GM18909 (cell line): ENCODE results near the gene NOL11.
"Not testable (repeated sequence)": the region's sequence is repeated elsewhere in the genome, so short reads cannot be mapped to it uniquely, and the experiment has no call there.

Source experiments
- ATAC-seq: cut with Tn5 transposase; IDR thresholded peaks from one replicate; pipeline ENCODE4 v1.9.1; 2021; ENCODE audit warnings: mild to moderate bottlenecking; ENCODE audit not compliant: unreplicated experiment, poor library complexity

NOL11 gene

GRCh38 chr17:67752160-67752559 is 34.4 kb downstream of the NOL11 start:
- not testable (repeated sequence) for ATAC-seq

- ATAC-seq, result no peak
Observed at GRCh38 chr17:67753026-67753425, 35.3 kb downstream of the NOL11 start.

- no peak for ATAC-seq
Observed at GRCh38 chr17:67754001-67754400, 36.3 kb downstream of the NOL11 start.

- not testable (repeated sequence) for ATAC-seq
Observed at GRCh38 chr17:67754686-67755085, 37.0 kb downstream of the NOL11 start.

- ATAC-seq, result not testable (repeated sequence)
Observed at GRCh38 chr17:67756766-67757165, 39.0 kb downstream of the NOL11 start.

GRCh38 chr17:67759355-67760171 is 41.8 kb downstream of the NOL11 start:
- ATAC-seq, result no peak

- no peak for ATAC-seq
Observed at GRCh38 chr17:67765623-67766022, 47.9 kb downstream of the NOL11 start.

- no peak for ATAC-seq
Observed at GRCh38 chr17:67769231-67769630, 51.5 kb downstream of the NOL11 start.

- ATAC-seq, result no peak
Observed at GRCh38 chr17:67770539-67770938, 52.8 kb downstream of the NOL11 start.

GRCh38 chr17:67772679-67773078 is 54.9 kb downstream of the NOL11 start:
- ATAC-seq, result no peak

- no peak for ATAC-seq
Observed at GRCh38 chr17:67773246-67773645, 55.5 kb downstream of the NOL11 start.

- no peak for ATAC-seq
Observed at GRCh38 chr17:67779098-67779672, 61.4 kb downstream of the NOL11 start.

- ATAC-seq, result no peak
Observed at GRCh38 chr17:67784364-67785121, 66.8 kb downstream of the NOL11 start.

- no peak for ATAC-seq
Observed at GRCh38 chr17:67785122-67785477, 67.4 kb downstream of the NOL11 start.

GRCh38 chr17:67785504-67785903 is 67.8 kb downstream of the NOL11 start:
- no peak for ATAC-seq
